ENCODE results near the gene CLIC3.

CLIC3 gene

GRCh38 chr9:136963341-136963740, 33.0 kb downstream of the CLIC3 start:
- no peak for DNase-seq

GRCh38 chr9:136962701-136963248, 33.6 kb downstream of the CLIC3 start:
- DNase-seq, result no peak

- DNase-seq, result no peak
Observed at GRCh38 chr9:136962163-136962562, 34.2 kb downstream of the CLIC3 start.

- DNase-seq, result no peak
Observed at GRCh38 chr9:136961279-136962065, 34.9 kb downstream of the CLIC3 start.

- no peak for DNase-seq
Observed at GRCh38 chr9:136960938-136961275, 35.5 kb downstream of the CLIC3 start.

GRCh38 chr9:136960212-136960937, 36.0 kb downstream of the CLIC3 start:
- DNase-seq, result no peak

- no peak for DNase-seq
Observed at GRCh38 chr9:136958898-136959850, 37.2 kb downstream of the CLIC3 start.

- DNase-seq, result no peak
Observed at GRCh38 chr9:136958473-136958872, 37.9 kb downstream of the CLIC3 start.

GRCh38 chr9:136957901-136958300, 38.5 kb downstream of the CLIC3 start:
- DNase-seq, result no peak

GRCh38 chr9:136957461-136957860, 38.9 kb downstream of the CLIC3 start:
- DNase-seq, result no peak

- DNase-seq, result no peak
Observed at GRCh38 chr9:136956604-136957003, 39.8 kb downstream of the CLIC3 start.

- DNase-seq, result no peak
Observed at GRCh38 chr9:136955943-136956335, 40.4 kb downstream of the CLIC3 start.

GRCh38 chr9:136955202-136955942, 41.0 kb downstream of the CLIC3 start:
- no peak for DNase-seq

GRCh38 chr9:136954270-136955083, 41.9 kb downstream of the CLIC3 start:
- DNase-seq, result no peak

- no peak for DNase-seq
Observed at GRCh38 chr9:136953771-136954269, 42.5 kb downstream of the CLIC3 start.

- DNase-seq, result no peak
Observed at GRCh38 chr9:136952876-136953770, 43.2 kb downstream of the CLIC3 start.

GRCh38 chr9:136952321-136952850, 44.0 kb downstream of the CLIC3 start:
- no peak for DNase-seq

GRCh38 chr9:136951541-136952320, 44.6 kb downstream of the CLIC3 start, which contains the start of gene LCN12:
TSS of gene LCN12 (plus strand) at chr9:136952273. CDS start at chr9:136952328, 55 bp downstream.
- no peak for DNase-seq

All from NCI-H446 (cell line).